Astrocyte (in vitro differentiated cells and primary cell): ENCODE data around the gene ERO1B.

Experiments used
- CTCF ChIP-seq: IDR thresholded peaks from 2 replicates; pipeline ENCODE4 v1.5.1; 2011; ENCODE audit warnings: low read depth, mild to moderate bottlenecking, inconsistent platforms, low read length, moderate library complexity; ENCODE audit not compliant: insufficient read depth
- EZH2 ChIP-seq: IDR thresholded peaks from 2 replicates; pipeline ENCODE4 v1.6.1; 2012; ENCODE audit warnings: mild to moderate bottlenecking, low read length, inconsistent platforms; ENCODE audit not compliant: insufficient read depth

- TF ChIP-seq CTCF (no peak), EZH2 (no peak)
Observed at GRCh38 chr1:236321101-236321500, 39.3 kb upstream of the ERO1B start.
